ENCODE measurements around the gene EEPD1.

DNA sequence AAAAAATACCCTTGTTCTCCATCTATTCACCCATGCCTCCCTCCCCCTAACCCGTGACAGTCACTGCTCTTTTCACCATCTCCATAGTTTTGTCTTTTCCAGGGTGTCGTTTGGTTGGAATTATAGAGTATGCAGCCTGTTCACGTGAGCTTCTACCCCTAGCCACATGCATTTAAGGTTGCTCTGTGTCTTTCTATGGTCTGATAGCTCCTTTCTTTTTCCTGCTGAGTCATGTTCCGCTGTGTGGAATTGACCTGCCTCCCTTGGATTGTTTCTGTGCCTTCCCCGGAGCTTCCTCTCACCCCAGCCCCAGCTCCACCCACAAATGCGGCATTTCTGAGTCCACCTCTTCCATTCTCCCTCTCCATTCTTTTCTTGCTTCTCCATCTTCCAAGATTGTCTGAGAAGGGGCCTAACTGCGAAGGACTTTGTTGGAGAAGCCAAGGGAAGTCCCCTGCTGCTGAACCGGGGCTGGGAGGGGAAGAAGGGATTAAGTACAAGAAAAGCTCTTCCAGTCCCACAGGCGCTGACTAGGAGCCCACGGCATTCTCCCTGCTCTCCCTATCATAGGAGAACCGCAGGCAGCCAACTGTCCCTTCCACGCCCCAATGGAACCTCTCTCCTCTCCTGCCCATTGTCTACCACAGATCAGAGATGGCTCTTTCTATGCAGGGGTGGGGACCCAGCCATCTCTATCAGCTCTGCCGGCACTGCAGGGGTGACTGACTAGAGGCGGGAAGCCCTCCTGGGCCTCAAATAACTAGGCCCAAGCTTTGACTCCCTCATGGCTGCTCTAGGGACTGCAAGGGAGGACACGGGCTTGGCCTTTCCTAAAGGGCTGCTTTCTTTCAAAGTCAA, 149.1 kb downstream of the EEPD1 start:
- TF ChIP-seq POLR2AphosphoS5 (IDR thresholded peaks at IDR 0.05) = no peak
- TF ChIP-seq POLR2A (IDR thresholded peaks at IDR 0.05) = no peak
- TF ChIP-seq, protein P1, sequence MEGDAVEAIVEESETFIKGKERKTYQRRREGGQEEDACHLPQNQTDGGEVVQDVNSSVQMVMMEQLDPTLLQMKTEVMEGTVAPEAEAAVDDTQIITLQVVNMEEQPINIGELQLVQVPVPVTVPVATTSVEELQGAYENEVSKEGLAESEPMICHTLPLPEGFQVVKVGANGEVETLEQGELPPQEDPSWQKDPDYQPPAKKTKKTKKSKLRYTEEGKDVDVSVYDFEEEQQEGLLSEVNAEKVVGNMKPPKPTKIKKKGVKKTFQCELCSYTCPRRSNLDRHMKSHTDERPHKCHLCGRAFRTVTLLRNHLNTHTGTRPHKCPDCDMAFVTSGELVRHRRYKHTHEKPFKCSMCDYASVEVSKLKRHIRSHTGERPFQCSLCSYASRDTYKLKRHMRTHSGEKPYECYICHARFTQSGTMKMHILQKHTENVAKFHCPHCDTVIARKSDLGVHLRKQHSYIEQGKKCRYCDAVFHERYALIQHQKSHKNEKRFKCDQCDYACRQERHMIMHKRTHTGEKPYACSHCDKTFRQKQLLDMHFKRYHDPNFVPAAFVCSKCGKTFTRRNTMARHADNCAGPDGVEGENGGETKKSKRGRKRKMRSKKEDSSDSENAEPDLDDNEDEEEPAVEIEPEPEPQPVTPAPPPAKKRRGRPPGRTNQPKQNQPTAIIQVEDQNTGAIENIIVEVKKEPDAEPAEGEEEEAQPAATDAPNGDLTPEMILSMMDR (IDR thresholded peaks at IDR 0.05 in 8 of 11, conservative IDR thresholded peaks at IDR 0.05 in 3 of 11) = no peak

All from spleen (tissue), 7 donors.